Epithelial cell of proximal tubule (primary cell): ENCODE data around the gene ASPM. TPM values are rescaled to one million over a fixed set of nuclear protein-coding genes. Genes with fewer than 3 reads are reported as not detected.
A peak's percentile ranks its signal among the peaks of the same experiment; 100 is the strongest.

Experiments used
- DNase-seq: peaks from one replicate; pipeline ENCODE4 v3.0.0-alpha.2; 2011; ENCODE audit warnings: low read depth
- H3K4me3 ChIP-seq: 2 replicates; pipeline ENCODE4 v1.5.1; 2011; ENCODE audit warnings: low read depth, mild to moderate bottlenecking, low read length
- CTCF ChIP-seq: conservative IDR thresholded peaks from 2 replicates; pipeline ENCODE4 v1.5.1; 2012; ENCODE audit warnings: low read depth, mild to moderate bottlenecking, low read length
- total RNA-seq: library from RNA; depleted of rRNA; stranded (reverse); fragments of >200 nt; gene quantifications from 2 replicates; pipeline ENCODE4 v1.2.3, GENCODE V29; 2015

Gene ASPM
- total RNA-seq, 1 donor from 2014 or later = 39.6 TPM

- no peak for DNase-seq
- TF ChIP-seq CTCF = peak; percentile 74
- H3K4me3 ChIP-seq = no peak overlapping the region
Measured at GRCh38 chr1:197180252-197180878, 33.9 kb upstream of the ASPM start.

GRCh38 chr1:197178998-197179397 is 32.5 kb upstream of the ASPM start:
- DNase-seq = no peak
- TF ChIP-seq CTCF = peak; percentile 17

GRCh38 chr1:197174818-197175217 is 28.3 kb upstream of the ASPM start:
- no peak for DNase-seq
- TF ChIP-seq CTCF = no peak

More at GRCh38 chr1:197178998-197179397, 32.5 kb upstream of the ASPM start:
- H3K4me3 ChIP-seq = no peak overlapping the region

GRCh38 chr1:197173571-197174507 is 27.4 kb upstream of the ASPM start:
- TF ChIP-seq CTCF = no peak
- peak; percentile 26 for DNase-seq
- no peak overlapping the region for H3K4me3 ChIP-seq

More at GRCh38 chr1:197174818-197175217, 28.3 kb upstream of the ASPM start:
- H3K4me3 ChIP-seq = no peak overlapping the region

- no peak for TF ChIP-seq CTCF
- DNase-seq = no peak
- no peak overlapping the region for H3K4me3 ChIP-seq
Measured at GRCh38 chr1:197171531-197171930, 25.1 kb upstream of the ASPM start.

GRCh38 chr1:197170538-197170937 is 24.1 kb upstream of the ASPM start:
- DNase-seq = no peak
- TF ChIP-seq CTCF = no peak
- H3K4me3 ChIP-seq = no peak overlapping the region

GRCh38 chr1:197159461-197159860 is 13.0 kb upstream of the ASPM start:
- DNase-seq = no peak
- TF ChIP-seq CTCF = no peak
- no peak overlapping the region for H3K4me3 ChIP-seq
